DOHH2 (cell line): ENCODE measurements around the gene LRRC8B.

Experiments
- H3F3A ChIP-seq: fragments of 200-600 bp; sonication (generic), shearing (Covaris generic); 2 replicates; pipeline ENCODE4 v1.6.0; 2016; ENCODE audit warnings: antibody characterized with exemption, mild to moderate bottlenecking; ENCODE audit not compliant: control insufficient read depth, insufficient read depth
- H3K27ac ChIP-seq: fragments of 200-600 bp; sonication (generic); 2 replicates; pipeline ENCODE4 v1.5.1; 2014; ENCODE audit warnings: low read depth, mild to moderate bottlenecking, low read length, moderate library complexity
- H3K27me3 ChIP-seq: fragments of 200-600 bp; sonication (generic); 2 replicates; pipeline ENCODE4 v1.6.1; 2014; ENCODE audit warnings: mild to moderate bottlenecking, low read length, mixed read lengths; ENCODE audit not compliant: control insufficient read depth
- H3K36me3 ChIP-seq: fragments of 200-600 bp; sonication (generic); 2 replicates; pipeline ENCODE4 v1.6.1; 2014; ENCODE audit warnings: mild to moderate bottlenecking, low read length, moderate library complexity, mixed read lengths; ENCODE audit not compliant: control insufficient read depth
- H3K4me1 ChIP-seq: fragments of 200-600 bp; sonication (generic); 2 replicates; pipeline ENCODE4 v1.6.1; 2014; ENCODE audit warnings: mild to moderate bottlenecking, low read length, mixed read lengths; ENCODE audit not compliant: control insufficient read depth
- H3K4me2 ChIP-seq: fragments of 200-600 bp; sonication (generic); 2 replicates; pipeline ENCODE4 v1.6.0; 2014; ENCODE audit warnings: mild to moderate bottlenecking, low read length, moderate library complexity
- H3K4me3 ChIP-seq: fragments of 200-600 bp; sonication (generic); 2 replicates; pipeline ENCODE4 v1.5.1; 2014; ENCODE audit warnings: mild to moderate bottlenecking, low read length, mixed read lengths
- H3K79me2 ChIP-seq: fragments of 200-600 bp; sonication (generic); 2 replicates; pipeline ENCODE4 v1.6.1; 2014; ENCODE audit warnings: mild to moderate bottlenecking, low read length, mixed read lengths; ENCODE audit not compliant: control insufficient read depth
- H3K9me2 ChIP-seq: fragments of 200-600 bp; sonication (generic); replicated peaks from 2 replicates; pipeline ENCODE4 v1.6.1; 2014; ENCODE audit warnings: mild to moderate bottlenecking, low read length, mixed read lengths; ENCODE audit not compliant: control insufficient read depth
- H3K9me3 ChIP-seq: fragments of 200-600 bp; sonication (generic); 2 replicates; pipeline ENCODE4 v1.6.1; 2014; ENCODE audit warnings: antibody characterized with exemption, low read length, mixed read lengths; ENCODE audit not compliant: control insufficient read depth, insufficient read depth
- H4K20me1 ChIP-seq: fragments of 200-600 bp; sonication (generic); 2 replicates; pipeline ENCODE4 v1.6.0; 2014; ENCODE audit warnings: low read depth, mild to moderate bottlenecking, antibody characterized with exemption, low read length, moderate library complexity; ENCODE audit not compliant: control insufficient read depth, insufficient read depth
- CTCF ChIP-seq: fragments of 200-600 bp; sonication (generic); IDR thresholded peaks from one replicate; pipeline ENCODE4 v1.5.1; 2014; ENCODE audit warnings: antibody characterized with exemption, mild to moderate bottlenecking, low read depth, low read length; ENCODE audit not compliant: poor library complexity, severe bottlenecking
- EZH2phosphoT487 ChIP-seq: fragments of 200-600 bp; sonication (generic); IDR thresholded peaks from 2 replicates; pipeline ENCODE4 v1.6.1; 2017; ENCODE audit warnings: borderline replicate concordance, mild to moderate bottlenecking, antibody characterized with exemption, low read length, moderate library complexity, mixed read lengths

The LRRC8B gene

GRCh38 chr1:89633800-89634625 is 109.4 kb downstream of the LRRC8B start:
- TF ChIP-seq CTCF (no peak), EZH2phosphoT487 (no peak)
- peak overlapping the region; percentile 80 for H3K4me3 ChIP-seq
- H3K4me1 ChIP-seq: peaks cover 19% of the 10 kb centered on the region
- H3K36me3 ChIP-seq: no peaks in the 10 kb centered on the region
- H3F3A ChIP-seq: peaks cover 9% of the 10 kb centered on the region; the same call in 1 of the 2 replicates
- H3K9me2 ChIP-seq: no peaks in the 10 kb centered on the region
- H3K27ac ChIP-seq: no peak overlapping the region
- no peaks in the 10 kb centered on the region for H4K20me1 ChIP-seq
- H3K9me3 ChIP-seq: no peaks in the 10 kb centered on the region
- H3K4me2 ChIP-seq: peak overlapping the region; percentile 95
- peaks cover 55% of the 10 kb centered on the region for H3K27me3 ChIP-seq
- H3K79me2 ChIP-seq: no peaks in the 10 kb centered on the region

GRCh38 chr1:89635825-89636815 is 111.5 kb downstream of the LRRC8B start:
- H3K9me3 ChIP-seq: no peaks in the 10 kb centered on the region
- TF ChIP-seq EZH2phosphoT487: no peak
- no peak for TF ChIP-seq CTCF
- H3K79me2 ChIP-seq: no peaks in the 10 kb centered on the region
- no peaks in the 10 kb centered on the region for H3K36me3 ChIP-seq
- peaks cover 48% of the 10 kb centered on the region for H3K27me3 ChIP-seq
- H3F3A ChIP-seq: peaks cover 9% of the 10 kb centered on the region; the same call in 1 of the 2 replicates
- H3K4me1 ChIP-seq: peaks cover 19% of the 10 kb centered on the region
- no peaks in the 10 kb centered on the region for H3K9me2 ChIP-seq
- H4K20me1 ChIP-seq: no peaks in the 10 kb centered on the region
- no peak overlapping the region for H3K27ac ChIP-seq
- no peak overlapping the region for H3K4me2 ChIP-seq
- H3K4me3 ChIP-seq: no peak overlapping the region

GRCh38 chr1:89637496-89637895 is 112.9 kb downstream of the LRRC8B start:
- peaks cover 34% of the 10 kb centered on the region for H3K27me3 ChIP-seq
- no peak overlapping the region for H3K4me3 ChIP-seq
- H3K9me3 ChIP-seq: no peaks in the 10 kb centered on the region
- H3K9me2 ChIP-seq: no peaks in the 10 kb centered on the region
- H3K4me1 ChIP-seq: peaks cover 14% of the 10 kb centered on the region
- H3F3A ChIP-seq: peaks cover 9% of the 10 kb centered on the region; the same call in 1 of the 2 replicates
- no peaks in the 10 kb centered on the region for H4K20me1 ChIP-seq
- H3K79me2 ChIP-seq: no peaks in the 10 kb centered on the region
- no peak overlapping the region for H3K27ac ChIP-seq
- no peak for TF ChIP-seq CTCF
- TF ChIP-seq EZH2phosphoT487: no peak
- H3K4me2 ChIP-seq: no peak overlapping the region
- H3K36me3 ChIP-seq: no peaks in the 10 kb centered on the region
